Measurements from ENCODE around the gene ELMO1. TPM values are rescaled to one million over a fixed set of nuclear protein-coding genes. Genes with fewer than 3 reads are reported as not detected.
A peak's percentile ranks its signal among the peaks of the same experiment; 100 is the strongest.

The ELMO1 gene
- total and polyA plus RNA-seq, 10 of the 15 experiments (the other 5 are each of a cell fraction or from before 2014, with no cell fraction given), result 22.6 to 85.9 (median 56.6) TPM

DNA sequence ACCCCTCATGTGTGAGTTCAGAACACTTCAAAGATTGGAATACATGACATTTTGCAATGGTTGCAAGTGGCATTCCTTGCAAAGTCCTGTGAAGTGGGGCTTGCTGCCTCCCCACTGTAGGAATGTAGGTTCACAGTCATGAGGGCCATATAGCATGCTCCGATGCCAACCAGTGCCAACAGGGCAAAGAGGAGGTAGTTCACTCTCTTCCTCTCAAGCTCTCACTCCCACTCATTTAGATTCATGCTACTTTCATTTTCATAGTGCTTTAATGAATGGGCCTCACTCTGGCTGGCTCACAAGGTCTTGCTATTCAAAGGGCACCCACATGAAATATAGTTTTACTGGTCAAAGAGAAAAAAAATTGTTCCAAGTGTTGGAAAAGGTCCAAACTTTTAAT, 554.5 kb downstream of the ELMO1 start:
- TF ChIP-seq TCF7 (IDR thresholded peaks at IDR 0.05; ENCODE audit: borderline replicate concordance) (no peak), SUZ12 (IDR thresholded peaks at IDR 0.05; ENCODE audit: unreplicated experiment) (no peak), BCL11A (IDR thresholded peaks at IDR 0.05; ENCODE audit: low read depth, low read length) (no peak), FOXK2 (IDR thresholded peaks at IDR 0.05) (no peak), SREBF2 (IDR thresholded peaks at IDR 0.05; ENCODE audit: low read length) (no peak), TCF3 (IDR thresholded peaks at IDR 0.05; ENCODE audit: borderline replicate concordance, insufficient read depth, low read depth, low read length) (no peak)
- TF ChIP-seq, protein P1, sequence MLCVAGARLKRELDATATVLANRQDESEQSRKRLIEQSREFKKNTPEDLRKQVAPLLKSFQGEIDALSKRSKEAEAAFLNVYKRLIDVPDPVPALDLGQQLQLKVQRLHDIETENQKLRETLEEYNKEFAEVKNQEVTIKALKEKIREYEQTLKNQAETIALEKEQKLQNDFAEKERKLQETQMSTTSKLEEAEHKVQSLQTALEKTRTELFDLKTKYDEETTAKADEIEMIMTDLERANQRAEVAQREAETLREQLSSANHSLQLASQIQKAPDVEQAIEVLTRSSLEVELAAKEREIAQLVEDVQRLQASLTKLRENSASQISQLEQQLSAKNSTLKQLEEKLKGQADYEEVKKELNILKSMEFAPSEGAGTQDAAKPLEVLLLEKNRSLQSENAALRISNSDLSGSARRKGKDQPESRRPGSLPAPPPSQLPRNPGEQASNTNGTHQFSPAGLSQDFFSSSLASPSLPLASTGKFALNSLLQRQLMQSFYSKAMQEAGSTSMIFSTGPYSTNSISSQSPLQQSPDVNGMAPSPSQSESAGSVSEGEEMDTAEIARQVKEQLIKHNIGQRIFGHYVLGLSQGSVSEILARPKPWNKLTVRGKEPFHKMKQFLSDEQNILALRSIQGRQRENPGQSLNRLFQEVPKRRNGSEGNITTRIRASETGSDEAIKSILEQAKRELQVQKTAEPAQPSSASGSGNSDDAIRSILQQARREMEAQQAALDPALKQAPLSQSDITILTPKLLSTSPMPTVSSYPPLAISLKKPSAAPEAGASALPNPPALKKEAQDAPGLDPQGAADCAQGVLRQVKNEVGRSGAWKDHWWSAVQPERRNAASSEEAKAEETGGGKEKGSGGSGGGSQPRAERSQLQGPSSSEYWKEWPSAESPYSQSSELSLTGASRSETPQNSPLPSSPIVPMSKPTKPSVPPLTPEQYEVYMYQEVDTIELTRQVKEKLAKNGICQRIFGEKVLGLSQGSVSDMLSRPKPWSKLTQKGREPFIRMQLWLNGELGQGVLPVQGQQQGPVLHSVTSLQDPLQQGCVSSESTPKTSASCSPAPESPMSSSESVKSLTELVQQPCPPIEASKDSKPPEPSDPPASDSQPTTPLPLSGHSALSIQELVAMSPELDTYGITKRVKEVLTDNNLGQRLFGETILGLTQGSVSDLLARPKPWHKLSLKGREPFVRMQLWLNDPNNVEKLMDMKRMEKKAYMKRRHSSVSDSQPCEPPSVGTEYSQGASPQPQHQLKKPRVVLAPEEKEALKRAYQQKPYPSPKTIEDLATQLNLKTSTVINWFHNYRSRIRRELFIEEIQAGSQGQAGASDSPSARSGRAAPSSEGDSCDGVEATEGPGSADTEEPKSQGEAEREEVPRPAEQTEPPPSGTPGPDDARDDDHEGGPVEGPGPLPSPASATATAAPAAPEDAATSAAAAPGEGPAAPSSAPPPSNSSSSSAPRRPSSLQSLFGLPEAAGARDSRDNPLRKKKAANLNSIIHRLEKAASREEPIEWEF (IDR thresholded peaks at IDR 0.05; ENCODE audit: insufficient replicate concordance, low read depth, low read length), result no peak
- DNase-seq (ENCODE audit: low read depth, low spot score) (no peak), ATAC-seq (peak; percentile 67), FAIRE-seq (no peak)
- ChIA-PET RAD21 (ENCODE audit: unreplicated experiment) (interaction anchor here (1.3 to 2.0 kb wide), 2 partner anchors 50 to 288 kb away, joined by 3 to 6 read pairs; no protein-coding TSS in a partner anchor), POLR2A (no interaction called here), CTCF (interaction anchor here (2.2 kb wide), 1 partner anchor 304 kb away, joined by 5 read pairs; no protein-coding TSS in a partner anchor), SMC1A (ENCODE audit: uncharacterized antibody, unreplicated experiment) (interaction anchor here (1.1 to 2.0 kb wide), 5 partner anchors 9 to 132 kb away, joined by 3 to 7 read pairs (median 5); no protein-coding TSS in a partner anchor)
- WGBS (ENCODE audit: insufficient coverage, insufficient replicate concordance, low lambda C conversion rate, missing lambda C conversion rate), result 100% methylated on average over 1 of the region's 1 CpG
- H3K4me2 ChIP-seq (ENCODE audit: control insufficient read depth, insufficient read depth), result no peak overlapping the region
- no peaks in the 10 kb centered on the region; the same call in 1 of the 2 replicates for H3K4me1 ChIP-seq (ENCODE audit: control insufficient read depth, insufficient read depth, low read length)
- no peak overlapping the region for H3K9ac ChIP-seq (ENCODE audit: control insufficient read depth, insufficient read depth, low read length)
- no peaks in the 10 kb centered on the region for H4K20me1 ChIP-seq (ENCODE audit: control insufficient read depth, insufficient read depth)
- H2AFZ ChIP-seq (ENCODE audit: control insufficient read depth, low read depth, low read length), result no peak overlapping the region
- no TSS peak for BruUV-seq (replicated peaks)
- H3K27me3 ChIP-seq (replicated peaks in 1 of 2; ENCODE audit: control insufficient read depth in 2 of 2, insufficient read depth in 2 of 2, low read length in 1 of 2), result no peaks in the 10 kb centered on the region
- no peak overlapping the region for H3K4me3 ChIP-seq
- no peak overlapping the region for H3K27ac ChIP-seq (ENCODE audit: control insufficient read depth, insufficient read depth)
- intact Hi-C loops (cut with micrococcal nuclease; ENCODE audit: unreplicated experiment), result no loop called here
- no peaks in the 10 kb centered on the region for H3K9me3 ChIP-seq (replicated peaks; ENCODE audit: control insufficient read depth, insufficient read depth, low read length)
- in situ Hi-C loops (cut with MboI), result no loop called here
- H3K36me3 ChIP-seq (ENCODE audit: control insufficient read depth in 2 of 2, insufficient read depth in 2 of 2, low read length in 1 of 2), result peaks cover 8 to 27% of the 10 kb centered on the region in 2 experiments
- H3K79me2 ChIP-seq (ENCODE audit: control insufficient read depth, insufficient read depth, low read length), result no peaks in the 10 kb centered on the region

All from GM12878 (cell line).